ENCODE measurements around the gene ANO1. TPM values are rescaled to one million over a fixed set of nuclear protein-coding genes. Genes with fewer than 3 reads are reported as not detected.
A peak's percentile ranks its signal among the peaks of the same experiment; 100 is the strongest.

ANO1 gene
- total RNA-seq, 1 donor from 2014 or later = not detected

GRCh38 chr11:70233511-70233934 is 155.4 kb downstream of the ANO1 start:
- DNase-seq (ENCODE audit: low read depth in 2 of 2) = peak; percentile 20 to 92

GRCh38 chr11:70233962-70234361 is 155.8 kb downstream of the ANO1 start:
- DNase-seq (ENCODE audit: low read depth in 2 of 2) = no peak

Other genes starting within 250 kb of the ANO1 start
- gene FADD, start 125.0 kb downstream of the ANO1 start, total RNA-seq = 38.4 and 45.2 TPM in 2 replicates
- 23.8 and 32.7 TPM in 2 replicates for gene PPFIA1, start 192.4 kb downstream of the ANO1 start, total RNA-seq